DLD1 (cell line): ENCODE data around the gene TTC16.

Source experiments
- in situ Hi-C: cut with HindIII; loops from 2 replicates; pipeline ENCODE4 v1.10.0; 2017; ENCODE audit warnings: low sequenced_read_pairs

TTC16 gene

DNA sequence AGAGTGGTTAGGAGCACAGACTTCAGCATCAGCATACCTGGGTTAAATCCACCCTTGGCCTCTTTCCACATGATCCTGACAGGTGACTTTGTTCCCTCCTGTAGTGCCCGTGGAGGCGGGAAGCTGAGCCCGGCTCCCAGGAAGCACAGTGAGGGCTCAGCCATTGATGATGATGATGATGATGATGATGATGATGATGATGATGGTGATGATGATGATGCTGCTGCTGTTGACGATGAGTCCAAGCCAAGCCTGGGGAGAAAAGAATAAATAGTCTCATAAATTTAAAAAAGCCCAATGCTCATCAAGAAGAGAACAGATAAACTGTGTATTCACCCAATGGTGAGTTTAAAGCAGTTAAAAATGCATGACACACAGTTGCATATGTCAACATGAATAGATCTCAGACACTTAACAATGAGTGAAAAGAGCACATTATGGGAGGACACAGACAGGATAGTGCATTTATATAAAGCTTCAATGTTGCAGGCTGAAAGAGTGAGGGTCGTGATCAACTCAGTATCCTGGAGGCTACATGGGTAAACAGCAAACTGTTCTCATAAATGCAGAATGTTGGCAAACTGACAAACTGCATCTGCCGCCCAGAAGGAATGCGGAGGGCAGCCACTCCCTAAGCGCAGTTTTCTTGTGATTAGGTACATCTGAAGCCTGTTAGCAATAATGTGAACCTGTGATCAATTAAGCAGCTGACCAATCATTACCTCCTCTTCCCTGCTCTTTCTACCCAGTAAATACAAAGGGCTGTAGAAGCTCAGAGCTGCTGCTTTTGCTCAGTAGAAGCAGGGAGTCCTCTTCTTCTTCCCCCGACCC lies 20.8 kb upstream of the TTC16 start:
- in situ Hi-C loops = no loop called here

DNA sequence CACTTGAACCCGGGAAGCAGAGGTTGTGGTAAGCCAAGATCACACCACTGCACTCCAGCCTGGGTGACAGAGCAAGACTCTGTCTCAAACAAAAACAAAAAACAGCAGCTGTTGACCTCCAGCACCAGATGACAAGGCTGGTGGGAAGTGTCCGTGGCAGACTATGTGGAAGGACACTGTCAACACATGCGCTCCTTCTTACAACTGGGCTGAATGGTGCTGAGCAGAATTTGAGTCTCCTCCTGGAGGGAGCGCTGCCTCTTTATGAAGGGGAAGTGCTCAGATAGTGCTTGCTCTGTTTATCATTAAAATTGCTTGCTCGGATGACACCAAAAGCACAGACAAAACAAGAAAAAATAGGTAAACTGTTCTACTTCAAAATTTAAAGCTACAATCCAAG lies 18.3 kb upstream of the TTC16 start:
- in situ Hi-C loops = no loop called here

GRCh38 chr9:127698386-127698785 lies 17.5 kb upstream of the TTC16 start:
- in situ Hi-C loops = no loop called here

DNA sequence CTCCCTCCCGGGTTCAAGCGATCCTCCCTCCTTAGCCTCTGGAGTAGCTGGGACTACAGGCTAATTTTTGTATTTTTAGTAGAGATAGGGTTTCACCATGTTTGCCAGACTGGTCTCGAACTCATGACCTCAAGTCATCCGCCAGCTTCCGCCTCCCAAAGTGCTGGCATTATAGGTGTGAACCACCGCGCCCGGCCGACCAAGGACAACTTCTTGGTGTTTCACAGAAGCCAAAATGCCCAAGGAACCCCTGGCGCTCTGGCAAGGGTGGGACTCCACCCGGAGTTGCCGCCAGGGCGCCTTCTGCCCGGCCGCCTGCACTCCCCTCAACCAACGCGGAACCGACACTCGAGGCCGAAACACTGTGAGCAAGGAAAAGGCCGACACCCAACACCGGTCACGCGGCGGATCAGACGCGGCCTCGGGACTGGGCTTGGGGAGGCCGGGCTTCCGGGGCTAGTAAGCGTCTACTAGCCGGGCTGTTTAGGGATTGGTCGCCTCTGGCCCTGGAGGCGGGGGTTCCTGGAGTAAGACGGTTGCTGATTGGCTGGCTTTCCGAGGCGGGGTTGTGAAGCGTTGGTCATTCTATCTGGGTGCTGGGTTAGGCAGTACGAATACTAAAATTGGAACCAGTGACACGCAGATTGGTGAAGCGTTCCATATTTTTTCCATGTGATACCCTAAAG lies 16.8 kb upstream of the TTC16 start:
- in situ Hi-C loops = no loop called here

DNA sequence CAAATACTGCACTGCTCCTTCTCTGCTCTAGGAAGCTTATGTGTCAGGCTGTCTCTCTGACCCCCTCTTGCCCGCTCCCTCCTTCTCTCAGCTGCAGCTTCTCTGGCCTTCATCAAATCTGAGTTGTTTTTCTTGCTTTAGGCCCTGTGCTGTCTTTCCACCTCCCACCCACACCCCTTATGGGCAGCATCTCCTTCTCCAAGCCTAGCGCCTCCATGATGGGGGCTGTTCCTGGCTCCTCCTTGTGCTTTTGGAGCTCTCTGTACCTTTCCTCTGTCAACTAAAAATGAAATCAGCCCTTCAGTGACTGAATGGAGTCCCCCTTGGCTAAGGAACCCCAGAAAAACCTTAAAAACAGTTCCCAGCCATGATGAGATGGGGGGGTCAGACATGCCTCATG lies 15.7 kb upstream of the TTC16 start:
- in situ Hi-C loops = no loop called here

DNA sequence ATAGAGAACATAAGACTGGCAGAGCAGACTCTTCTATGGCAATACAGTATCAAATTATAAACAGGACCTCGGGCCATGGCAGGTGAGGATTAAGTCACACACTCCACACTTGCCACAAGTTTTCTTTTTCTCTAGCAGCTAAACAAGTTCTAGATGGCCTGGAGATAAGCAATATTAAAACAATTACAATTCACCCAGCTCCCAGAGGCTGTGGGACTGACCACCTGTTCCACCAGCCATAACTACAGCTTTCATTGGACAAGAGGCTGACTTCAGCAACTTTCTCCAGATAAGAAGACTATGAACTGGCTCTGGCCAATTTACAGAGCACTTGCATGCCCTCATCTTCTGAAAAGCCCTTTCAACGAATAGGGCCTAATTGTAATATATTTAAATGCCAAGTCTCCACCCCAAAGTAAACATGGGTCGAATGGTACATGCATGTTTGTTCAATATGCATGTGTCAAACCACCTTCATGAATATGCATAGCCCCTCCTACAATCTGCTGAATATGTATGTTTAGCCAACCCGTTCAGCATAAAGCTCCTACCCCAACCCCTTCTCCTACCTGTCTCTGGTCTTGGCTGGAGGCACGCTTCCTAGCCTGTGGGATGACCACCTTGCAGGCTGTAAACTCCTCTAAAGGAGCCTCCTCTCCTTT lies 15.2 kb upstream of the TTC16 start:
- in situ Hi-C loops = no loop called here

GRCh38 chr9:127703289-127703946 lies 12.5 kb upstream of the TTC16 start:
- in situ Hi-C loops = no loop called here

DNA sequence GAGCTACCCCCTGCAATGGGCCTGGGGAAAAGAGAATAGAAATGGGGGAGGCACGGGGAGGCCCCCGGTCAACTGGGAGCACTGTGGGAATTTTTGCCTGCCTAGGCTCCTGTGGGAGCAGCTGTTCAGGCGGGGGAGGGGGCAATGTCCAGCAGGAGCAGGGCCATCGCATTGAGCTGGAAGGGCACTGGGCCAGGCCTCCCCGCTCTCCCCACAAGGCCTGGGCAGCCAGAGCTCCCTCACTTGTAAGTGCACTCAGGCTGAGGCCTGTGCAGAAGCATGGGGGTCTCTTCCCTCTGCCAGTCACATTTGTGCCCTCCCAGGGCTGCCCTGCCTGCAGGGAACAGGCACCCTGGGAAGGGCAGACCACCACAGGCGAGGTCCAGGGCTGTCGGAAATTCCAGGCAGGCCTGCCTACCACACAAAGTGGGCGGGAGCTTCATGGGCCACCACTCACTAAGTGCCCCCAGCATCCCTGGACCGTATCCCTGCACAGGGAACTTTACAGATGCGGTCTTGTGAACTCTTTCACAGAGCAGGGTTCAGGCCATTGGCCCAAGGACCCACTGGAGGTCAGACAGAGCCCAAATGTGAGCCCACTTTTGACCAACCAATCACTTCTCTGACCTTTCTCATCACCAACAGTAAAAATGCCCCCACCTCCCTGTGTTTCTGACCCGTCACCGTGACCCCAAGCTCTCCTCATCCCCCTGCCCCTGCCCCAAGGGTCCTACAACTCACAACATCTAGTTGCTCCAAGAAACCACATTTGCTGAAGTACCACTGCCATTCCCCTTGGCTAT lies 10.1 kb upstream of the TTC16 start:
- in situ Hi-C loops = no loop called here

DNA sequence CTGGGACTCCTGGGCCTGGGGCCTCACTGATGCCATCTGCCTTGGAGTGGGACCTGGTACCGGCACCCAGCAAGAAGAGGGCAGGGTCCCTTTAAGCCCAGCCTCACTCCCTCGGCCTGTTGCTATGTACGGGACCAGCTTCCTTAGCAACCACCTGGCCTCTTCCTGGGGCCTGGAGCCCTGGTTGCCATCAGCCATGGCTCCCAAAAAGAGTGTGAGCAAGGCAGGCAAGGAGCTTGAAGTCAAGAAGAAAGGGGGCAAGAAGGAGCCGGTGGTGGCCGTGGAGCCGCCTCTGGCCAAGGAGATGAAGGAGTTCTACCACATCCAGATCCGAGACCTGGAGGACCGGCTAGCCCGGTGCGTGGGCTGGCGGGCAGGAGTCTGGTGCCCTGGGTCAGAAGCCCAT lies 9.0 kb upstream of the TTC16 start, which contains the start of gene CFAP157:
TSS of gene CFAP157 (plus strand) at position 153 of the 406 bp plus-strand sequence. CDS start at position 197, 44 bp downstream.
- in situ Hi-C loops = no loop called here

- in situ Hi-C loops = no loop called here
Measured at GRCh38 chr9:127707766-127708165, 8.1 kb upstream of the TTC16 start.

DNA sequence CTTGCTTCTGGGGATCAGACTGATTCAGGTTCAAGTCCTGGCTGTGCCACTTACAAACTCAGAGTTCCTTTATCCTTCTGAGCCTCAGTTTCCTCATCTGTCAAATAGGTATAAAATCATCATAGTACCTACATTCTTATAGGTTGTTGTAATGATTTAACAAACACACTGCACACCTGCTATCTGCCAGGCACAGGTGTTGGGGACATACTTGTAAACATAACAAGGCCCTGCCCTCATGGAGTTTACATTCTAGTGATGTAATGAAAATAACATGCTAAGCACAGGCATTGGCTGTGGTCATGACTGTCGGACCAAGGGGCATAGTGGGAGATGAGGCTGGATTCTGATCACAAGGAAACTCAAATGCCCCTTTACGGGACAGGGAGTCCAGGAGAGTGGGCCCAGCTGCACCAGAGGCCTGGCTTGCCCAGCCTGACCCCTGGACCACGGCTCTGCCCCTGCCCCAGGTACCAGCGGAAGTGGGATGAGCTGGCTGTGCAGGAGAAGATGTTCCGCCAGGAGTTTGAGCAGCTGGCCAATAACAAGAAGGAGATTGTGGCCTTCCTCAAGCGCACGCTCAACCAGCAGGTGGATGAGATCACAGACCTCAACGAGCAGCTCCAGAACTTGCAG lies 6.8 kb upstream of the TTC16 start:
- in situ Hi-C loops = no loop called here

DNA sequence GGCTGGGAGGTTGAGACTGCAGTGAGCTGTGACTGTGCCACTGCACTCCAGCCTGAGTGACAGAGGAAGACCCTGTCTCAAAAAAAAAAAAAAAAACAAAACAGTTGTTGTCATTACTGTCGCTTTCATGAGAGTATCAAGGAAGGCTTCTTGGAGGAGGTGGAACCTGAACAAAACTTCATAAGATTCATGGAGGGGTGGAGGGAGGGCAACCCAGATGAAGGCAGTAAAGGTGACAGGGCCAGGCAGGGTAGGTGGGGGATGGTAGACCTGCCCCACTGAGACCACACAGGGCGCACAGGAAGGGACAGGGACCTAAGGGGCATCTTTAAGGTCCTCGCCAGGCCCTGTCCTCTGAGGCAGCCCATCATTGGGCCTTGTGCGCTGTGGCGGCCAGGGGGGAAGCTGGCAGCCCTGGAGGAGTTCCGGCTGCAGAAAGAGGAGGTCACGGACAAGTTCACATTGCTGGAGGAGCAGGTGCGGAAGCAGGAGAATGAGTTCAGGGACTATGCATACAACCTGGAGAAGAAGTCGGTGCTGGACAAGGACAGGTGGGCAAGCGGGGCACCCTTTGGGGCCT lies 5.6 kb upstream of the TTC16 start:
- in situ Hi-C loops = no loop called here

GRCh38 chr9:127711226-127711701 lies 4.6 kb upstream of the TTC16 start:
- in situ Hi-C loops = no loop called here

DNA sequence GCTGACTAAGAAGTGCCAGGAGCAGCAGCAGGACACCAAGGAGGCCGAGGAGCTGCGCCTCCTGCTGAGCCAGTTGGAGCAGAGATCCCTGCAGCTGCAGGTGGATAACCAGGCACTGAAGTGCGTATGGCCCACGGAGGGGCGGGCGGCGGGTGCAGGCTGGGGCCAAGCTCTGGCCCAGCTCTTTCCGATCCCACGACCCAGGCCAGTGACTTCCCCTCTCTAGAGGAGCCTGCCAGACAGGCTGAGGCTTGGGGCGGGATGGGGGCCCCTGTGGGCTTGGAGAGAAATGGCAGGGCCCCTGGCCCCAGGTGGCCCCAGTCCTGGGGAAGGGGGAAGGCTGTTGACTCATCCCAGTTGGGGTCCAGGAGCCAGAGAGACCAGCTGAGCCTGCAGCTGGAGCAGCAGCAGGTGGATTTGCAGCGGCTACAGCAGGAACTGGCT lies 4.0 kb upstream of the TTC16 start:
- in situ Hi-C loops = no loop called here

DNA sequence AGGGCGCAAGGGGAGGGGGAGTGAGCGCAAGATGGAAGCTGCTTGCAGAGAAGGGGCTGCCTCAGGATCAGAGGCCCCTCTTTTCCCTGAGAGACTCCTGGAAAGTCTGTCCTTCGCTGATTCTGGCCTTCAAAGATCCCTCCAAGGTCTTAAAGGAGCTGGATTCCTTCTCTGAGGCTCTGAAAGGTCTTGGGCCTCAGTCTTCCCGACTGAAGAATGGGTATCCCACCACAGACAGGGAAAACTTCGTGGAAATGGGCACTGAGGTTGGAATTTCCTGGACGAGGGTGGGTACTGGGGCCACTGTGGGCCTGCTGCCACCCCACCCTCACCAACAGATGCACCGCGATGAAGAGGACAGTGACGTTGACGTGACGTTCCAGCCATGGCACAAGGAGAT lies 3.5 kb upstream of the TTC16 start:
- in situ Hi-C loops = no loop called here

DNA sequence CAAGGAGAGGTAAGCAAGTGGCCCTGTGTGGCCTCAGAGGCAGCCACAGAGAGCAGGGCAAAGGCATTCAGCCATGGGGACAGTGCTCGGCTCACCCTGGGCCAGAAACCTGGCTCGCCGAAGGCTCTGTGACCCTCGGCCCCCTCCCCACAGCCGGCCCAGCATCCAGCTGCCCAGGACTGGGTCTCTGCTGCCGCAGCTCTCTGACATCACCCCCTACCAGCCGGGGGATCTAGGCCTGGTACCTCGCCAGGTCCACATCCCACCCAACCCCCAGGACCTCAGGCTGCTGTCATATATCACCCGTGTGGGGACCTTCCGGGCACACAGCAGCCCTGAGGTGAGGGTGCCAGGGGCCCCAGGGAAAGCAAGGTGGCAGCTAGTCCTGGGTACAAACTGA lies 3.0 kb upstream of the TTC16 start:
- in situ Hi-C loops = no loop called here

DNA sequence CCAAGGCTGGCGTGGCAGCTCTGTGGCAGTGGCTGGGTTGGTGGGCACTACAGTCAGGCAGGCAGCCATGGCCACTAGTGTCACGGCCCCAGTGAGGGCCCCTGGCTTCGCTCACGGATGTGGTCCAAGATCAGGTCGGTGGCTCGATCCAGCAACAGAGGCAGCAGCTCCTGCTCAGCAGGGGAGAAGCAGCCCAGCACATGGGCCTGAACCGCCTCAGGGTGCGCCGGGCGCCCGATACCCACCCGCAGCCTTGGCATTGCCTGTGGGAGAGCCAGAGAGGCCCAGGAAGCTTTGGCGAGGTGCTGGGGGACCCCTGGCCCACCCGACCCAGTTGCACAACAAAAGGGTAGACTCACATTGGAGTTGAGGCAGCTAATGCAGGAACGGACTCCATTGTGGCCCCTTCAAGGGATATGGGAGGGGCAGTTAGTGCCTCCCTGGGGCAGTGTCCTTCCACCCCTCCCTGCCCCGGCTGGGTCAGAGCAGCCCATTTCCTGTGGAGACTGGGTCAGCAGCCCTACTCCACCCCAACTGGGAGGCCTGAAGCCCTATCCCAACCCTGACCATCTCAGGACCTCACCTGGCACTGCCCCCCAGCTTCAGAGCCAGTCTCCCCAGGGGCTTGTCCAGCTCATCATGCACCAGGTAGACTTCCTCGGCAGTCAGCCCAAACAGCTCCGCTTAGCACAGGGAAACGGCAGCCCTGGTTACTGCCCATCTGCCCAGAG lies 1.7 kb upstream of the TTC16 start:
- in situ Hi-C loops = no loop called here

DNA sequence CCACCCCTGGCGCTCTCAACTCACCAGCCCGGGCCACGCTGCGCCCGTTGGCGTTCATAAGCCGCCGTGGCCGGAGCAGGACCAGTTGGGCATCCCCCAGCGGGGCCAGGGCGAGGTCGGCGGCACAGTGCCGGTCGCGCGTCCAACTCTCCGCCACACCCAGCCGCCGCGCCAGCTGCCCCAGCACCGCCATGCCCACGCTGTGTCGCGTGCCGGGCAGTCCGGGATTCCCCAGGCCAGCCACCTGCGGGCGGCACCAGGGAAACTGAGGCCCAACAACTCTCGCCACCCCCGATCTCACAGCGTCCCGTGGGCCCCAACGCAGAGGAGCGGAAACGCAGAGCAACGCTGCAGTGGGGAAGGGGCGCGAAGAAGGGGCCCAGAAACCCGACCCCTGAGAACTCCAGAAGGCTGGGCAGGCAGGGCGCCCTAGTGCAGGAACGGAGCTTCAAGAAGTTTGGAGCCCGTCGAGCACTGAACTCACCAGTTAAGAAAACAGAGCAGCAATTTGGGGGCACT lies 869 bp upstream of the TTC16 start:
- in situ Hi-C loops = no loop called here

- in situ Hi-C loops = no loop called here
Measured at GRCh38 chr9:127716412-127716811, 533 bp downstream of the TTC16 start.
